ENCODE results near the gene RHNO1.
"Not testable (repeated sequence)": the region's sequence is repeated elsewhere in the genome, so short reads cannot be mapped to it uniquely, and the experiment has no call there.

Gene RHNO1

DNA sequence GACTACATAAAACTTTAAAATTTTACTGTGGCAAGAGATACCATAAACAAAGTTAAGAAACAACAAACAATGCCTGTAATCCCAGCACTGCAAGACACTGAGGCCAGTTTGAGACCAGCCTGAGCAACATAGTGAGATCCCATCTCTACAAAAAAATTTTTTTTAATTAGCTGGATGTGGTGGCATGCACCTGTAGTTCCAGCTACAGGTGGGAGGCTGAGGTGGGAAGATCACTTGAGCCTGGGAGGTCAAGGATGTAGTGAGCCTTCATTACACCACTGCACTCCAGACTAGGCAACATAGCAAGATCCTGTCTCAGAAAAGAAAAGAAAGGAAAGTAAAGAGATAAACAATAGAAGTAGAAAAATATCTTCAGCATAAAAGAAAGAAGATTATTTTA lies 16.9 kb upstream of the RHNO1 start:
- DNase-seq: no peak

GRCh38 chr12:2862876-2863275 lies 14.1 kb upstream of the RHNO1 start:
- no peak for DNase-seq

- DNase-seq: not testable (repeated sequence)
Measured at GRCh38 chr12:2863402-2863801, 13.6 kb upstream of the RHNO1 start.

DNA sequence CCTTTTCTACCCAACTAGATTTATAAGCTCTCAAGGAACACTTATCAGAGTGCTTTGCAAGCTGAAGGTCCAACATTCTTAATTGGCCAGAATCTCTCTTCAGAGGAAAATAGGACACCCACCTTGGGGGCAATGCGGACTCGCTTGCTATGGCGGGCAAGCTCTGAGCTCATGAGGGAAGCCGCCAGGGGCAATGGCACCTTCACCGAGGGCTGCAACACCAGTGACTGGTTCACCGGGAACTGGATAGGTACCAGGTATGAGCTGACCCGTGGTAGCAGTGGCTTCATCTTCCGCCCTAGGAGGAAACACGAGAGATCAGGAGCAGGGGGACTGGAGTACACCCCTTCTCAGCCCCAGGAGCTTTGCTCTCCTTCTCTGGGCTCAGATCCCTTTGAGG lies 12.8 kb upstream of the RHNO1 start:
- no peak for DNase-seq

DNA sequence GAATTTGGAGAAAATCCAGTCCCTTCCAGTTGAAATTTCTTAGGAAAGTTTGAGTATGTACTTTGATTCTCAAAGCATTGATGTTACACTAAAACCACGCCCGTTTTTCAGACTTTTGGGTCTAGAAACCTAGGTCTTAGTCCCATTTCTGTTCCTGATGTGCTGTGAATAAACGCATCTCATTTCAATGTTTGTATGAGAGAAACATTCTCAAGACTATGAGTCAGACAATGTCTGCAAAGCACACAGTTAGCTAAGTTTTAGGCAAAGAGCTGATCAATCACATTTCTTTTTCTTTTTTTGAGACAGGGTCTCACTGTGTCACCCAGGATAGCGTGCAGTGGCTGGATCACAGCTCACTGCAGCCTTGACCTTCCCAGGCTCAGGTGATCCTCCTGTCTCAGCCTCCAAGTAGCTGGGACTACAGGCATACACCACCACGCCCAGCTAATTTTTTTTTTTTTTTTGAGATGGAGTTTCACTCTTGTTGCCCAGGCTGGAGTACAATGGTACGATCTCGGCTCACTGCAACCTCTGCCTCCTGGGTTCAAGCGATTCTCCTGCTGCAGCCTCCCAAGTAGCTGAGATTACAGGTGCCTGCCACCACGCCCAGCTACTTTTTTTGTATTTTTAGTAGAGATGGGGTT lies 7.9 kb upstream of the RHNO1 start:
- DNase-seq: not testable (repeated sequence)

DNA sequence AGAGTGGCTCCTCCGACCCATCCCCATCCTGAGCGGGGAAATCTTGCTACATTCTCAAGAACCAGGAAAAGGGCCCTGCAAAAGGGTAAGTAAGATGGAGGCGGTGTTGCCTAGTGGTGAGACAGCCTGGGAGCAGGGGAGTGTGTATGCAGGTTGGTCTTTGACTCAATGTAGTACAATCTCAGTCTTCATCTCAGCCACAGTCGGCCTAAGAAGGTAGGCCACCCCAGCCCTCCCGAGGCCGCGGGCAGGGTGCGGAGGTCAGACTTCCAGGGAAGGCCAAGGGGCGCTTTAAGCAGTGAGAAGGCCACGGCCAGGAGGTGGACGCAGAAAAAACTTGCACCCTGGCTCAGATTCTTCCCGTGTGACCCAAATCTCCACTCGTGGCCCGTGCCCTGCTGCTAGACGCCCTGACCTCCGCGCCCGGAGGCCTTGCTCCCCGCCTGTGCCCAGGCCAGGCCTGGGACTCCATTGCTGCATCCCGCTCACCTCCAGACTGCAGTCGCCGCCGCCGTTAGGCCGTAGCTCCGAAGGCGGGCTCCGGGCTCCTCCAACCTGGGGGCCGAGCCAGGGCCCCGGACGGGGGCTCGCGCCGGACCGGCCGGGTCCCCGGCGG lies 484 bp upstream of the RHNO1 start:
- DNase-seq: peak; percentile 63

DNA sequence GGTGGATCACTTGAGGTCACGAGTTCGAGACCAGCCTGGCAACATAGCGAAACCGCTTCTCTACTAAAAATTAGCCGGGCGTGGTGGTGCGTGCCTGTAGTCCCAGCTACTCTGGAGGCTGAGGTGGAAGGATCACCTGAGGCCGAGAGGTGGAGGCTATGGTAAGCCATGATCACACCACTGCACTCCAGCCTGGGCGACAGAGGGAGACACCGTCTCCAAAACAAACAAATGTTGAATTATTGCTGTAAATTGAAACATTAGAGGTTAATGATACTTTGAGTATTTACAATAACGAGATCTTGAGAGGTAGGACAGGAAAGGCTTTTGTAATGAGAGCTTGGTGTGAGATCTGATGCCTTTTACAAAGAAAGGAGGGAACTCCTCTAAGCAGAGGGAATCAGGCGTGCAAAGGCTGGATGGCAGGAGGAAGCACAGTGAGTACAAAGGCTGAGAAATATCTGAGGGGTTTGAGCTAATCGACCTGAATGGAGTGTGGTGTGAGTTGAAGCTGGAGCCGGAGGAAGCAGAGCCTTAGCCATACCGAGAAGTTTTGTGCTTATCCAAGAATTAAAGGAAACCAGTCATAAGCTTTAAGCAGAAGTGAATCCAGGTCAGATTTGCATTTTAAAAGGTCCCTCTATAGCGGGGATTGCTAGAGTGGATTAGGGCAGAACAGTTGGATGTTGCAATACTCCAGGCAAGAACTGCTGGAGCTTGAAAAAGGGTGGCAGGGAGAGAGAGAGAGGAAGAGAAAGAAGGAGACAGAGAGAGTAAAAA lies 1.1 kb downstream of the RHNO1 start:
- DNase-seq: peak; percentile 50

DNA sequence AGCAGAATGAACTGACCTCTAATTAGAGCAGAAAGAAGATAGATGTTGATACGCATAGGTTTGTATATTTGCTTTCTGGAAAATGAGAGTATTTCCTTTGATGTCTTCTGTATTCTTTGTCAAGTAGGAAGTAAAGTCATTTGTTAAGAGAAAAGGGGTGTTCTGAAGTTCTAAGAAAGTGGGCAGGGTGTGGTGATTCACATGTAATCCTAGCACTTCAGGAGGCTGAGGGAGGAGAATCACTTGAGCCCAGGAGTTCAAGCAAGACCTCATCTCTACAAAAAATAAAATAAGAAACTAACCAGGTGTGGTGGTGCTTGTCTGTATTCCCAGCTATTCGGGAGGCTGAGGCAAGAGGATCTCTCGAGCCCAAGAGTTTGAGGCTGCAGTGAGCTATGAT lies 2.8 kb downstream of the RHNO1 start:
- no peak for DNase-seq

DNA sequence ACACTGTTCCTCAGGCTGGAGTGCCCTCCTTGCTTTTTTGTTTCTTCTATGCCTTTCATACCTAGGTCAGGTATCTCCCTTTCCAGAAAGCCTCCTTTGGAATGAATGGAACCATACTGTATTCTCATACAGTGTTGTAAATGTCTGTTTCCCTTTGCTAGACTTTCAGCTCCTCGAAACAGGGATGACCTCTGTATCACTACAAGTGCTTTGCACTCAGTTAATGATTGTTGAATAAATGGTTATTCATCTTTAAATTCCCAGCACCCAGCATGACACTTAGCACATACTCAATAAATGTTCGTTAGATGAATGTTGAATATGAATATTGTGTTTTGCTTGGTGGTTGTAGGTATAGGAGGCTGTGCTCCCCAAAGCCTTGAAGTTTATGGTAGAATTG lies 7.8 kb downstream of the RHNO1 start:
- DNase-seq: no peak

GRCh38 chr12:2886768-2887450 lies 9.9 kb downstream of the RHNO1 start:
- DNase-seq: peak; percentile 27

DNA sequence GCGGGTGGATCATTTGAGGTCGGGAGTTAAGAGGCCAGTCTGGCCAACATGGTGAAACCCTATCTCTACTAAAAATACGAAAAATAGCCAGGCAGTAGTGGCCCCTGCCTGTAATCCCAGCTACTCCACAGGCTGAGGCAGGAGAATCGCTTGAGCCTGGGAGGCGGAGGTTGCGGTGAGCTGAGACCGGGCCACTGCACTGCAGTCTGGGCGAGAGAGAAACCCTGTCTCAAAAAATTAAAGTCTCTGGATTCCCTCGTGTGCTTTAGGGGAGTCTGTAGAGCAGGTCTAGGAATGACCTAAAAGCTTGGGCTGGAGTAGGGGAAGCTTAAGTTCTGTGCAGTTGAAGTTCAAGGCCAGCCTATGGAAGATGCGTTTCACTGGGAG lies 13.0 kb downstream of the RHNO1 start:
- no peak for DNase-seq

DNA sequence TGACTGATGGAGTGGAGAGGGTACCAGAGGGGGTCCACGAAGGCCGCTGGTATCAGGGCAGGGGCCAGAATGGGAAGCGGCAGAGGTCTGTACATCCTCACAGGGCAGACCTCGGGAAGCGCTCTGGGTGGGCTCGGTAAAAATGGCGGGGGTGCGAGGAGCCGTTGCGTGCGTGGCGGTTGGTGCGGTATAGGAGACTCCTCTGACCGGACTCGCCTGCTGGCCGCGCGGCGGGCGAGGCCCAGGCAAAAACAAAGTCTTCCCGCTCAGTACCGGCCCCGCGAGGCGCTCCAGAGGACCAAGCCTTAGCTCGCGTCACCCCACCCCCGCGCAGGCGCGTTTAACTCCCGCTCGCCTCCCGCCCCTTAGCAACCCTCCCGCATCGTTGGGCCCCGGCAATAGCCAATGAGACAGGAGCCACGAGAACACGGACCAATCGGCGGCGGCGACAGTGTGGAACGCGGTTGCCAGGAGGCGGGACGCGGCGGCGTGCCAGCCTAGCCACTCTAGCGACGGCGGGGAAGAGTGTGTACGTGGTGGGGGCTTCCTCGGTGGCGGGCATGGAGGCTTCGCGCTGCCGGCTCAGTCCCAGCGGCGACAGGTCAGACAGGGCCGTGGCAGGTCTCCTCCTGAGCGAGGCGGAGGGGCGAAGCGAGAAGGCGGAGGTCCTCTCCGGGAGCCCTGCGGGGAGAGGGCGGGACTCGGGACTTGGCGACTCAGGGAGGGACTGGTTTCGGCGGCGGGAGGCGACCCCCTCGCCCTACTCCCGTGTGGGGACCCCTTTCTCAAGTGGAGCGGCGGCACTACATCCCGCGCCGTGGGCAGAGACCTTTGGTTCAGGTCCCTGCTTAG lies 13.6 kb downstream of the RHNO1 start, which contains the start of gene TULP3:
Gene TULP3, plus strand, starts transcription at position 504 of the 852 bp plus-strand sequence. Its CDS starts 57 bp downstream, at position 561.
- DNase-seq: peak; percentile 100

DNA sequence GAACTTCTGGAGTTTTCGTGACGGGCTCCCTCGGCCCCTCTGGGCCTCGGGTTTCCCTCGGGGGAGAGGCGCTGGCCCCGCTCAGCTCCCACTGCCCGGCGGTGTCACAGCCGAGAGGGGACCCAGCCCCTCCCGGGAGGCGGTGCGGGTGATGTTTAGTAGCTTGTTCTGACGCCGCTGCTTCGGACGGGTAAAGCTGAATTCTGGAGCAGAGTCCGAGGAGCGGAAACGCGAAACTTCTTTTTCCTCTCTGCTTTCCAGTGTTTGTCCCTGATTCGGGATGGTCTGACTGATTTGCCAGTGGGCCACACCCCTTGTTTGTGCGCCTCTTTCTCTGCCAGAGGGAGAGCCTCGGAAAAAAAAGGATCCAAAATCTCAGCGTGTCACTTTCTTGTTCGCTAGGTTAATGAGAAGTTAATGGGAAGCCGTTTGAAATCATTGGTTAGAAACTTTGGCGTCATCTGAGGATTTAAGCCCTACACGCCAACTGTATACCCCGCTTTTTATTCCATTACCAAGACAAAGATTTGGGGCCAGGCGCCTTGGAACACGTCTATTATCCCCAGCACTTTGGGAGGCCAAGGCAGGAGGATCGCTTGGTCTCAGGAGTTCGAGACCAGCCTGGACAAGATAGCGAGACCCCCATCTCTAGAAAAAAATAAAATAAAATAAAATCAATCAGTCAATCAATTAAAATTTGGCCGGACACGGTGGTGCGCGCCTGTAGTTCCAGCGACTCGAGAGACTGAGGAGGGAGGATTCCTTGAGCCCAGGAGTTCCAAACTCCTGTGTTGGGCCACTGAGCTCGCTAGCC lies 14.4 kb downstream of the RHNO1 start:
- DNase-seq: peak; percentile 80

GRCh38 chr12:2892246-2892645 lies 15.2 kb downstream of the RHNO1 start:
- no peak for DNase-seq

- no peak for DNase-seq
Measured at GRCh38 chr12:2893007-2893406, 16.0 kb downstream of the RHNO1 start.

GRCh38 chr12:2895051-2895451 lies 18.0 kb downstream of the RHNO1 start:
- no peak for DNase-seq

DNA sequence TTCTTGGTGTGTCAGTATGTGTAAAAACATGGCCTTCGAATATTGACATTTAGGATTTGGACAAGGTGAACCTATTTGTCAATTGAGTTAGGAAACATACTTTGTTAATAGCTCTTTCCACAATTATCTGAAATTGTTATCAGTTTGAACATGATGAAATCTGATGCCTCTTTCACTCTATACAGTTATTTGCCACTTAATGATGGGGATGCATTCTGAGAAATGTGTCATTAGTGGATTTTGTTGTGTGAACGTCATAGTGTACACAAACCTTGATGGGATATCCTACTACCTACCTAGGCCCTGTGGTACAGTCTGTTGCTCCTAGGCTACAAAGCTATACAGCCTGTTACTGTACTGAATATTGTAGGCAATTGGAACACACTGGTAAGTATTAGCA lies 18.5 kb downstream of the RHNO1 start:
- DNase-seq: no peak

DNA sequence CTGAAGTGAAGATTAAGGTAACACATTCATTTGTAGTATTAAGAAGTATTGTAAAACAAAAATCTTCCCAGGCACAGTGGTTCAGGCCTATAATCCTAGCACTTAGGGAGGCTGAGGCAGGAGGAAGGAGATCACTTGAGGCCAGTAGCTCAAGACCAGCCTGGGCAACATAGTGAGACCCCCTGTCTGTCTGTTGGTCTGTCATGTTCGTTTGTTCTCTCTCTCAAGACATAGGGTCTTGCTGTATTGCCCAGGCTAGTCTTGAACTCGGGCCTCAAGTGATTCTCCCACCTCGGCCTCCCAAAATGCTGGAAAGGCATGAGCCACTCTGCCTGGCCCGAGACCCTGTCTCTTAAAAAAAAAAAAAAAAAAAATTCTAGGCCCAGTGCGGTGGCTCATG lies 20.4 kb downstream of the RHNO1 start:
- DNase-seq: no peak

- DNase-seq: no peak
Measured at GRCh38 chr12:2900642-2901041, 23.6 kb downstream of the RHNO1 start.

DNA sequence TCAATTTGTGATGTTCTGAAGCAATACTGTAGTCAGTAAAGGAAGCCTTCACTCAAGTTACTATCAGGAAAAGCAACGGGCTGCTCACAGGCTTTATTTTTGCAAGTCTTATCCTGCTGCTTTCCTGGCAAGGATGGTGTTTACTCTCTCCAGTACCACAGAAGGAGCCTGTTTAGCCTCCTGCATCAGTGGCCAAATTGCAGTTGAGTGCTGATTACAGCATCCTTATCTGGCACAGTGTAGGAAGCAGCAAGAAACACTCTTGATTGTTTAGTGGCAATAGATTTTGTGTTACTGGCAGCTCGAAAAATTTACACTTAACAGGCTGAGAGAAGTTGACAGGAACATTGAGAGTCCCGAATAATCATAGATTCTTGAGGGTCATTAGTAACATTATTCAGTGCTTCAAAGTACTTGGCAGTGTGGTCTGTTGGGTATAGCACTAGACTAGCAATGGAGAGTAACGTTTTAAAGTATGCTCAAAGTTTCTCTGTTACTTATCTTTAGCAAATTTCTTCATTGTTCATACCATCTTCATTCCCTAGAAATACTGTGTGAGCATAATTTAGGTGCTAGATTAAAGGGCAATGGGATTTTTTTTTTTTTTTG lies 25.4 kb downstream of the RHNO1 start:
- no peak for DNase-seq

GRCh38 chr12:2904260-2904659 lies 27.2 kb downstream of the RHNO1 start:
- DNase-seq: no peak

Data from activated effector memory CD4-positive, alpha-beta T cell treated with anti-CD3 and anti-CD28 coated beads, Interleukin-2, amount 50 U/mL, for 16 hours (primary cell).